Smooth muscle cell (in vitro differentiated cells): ENCODE data around the gene LGALS3BP. TPM values are rescaled to one million over a fixed set of nuclear protein-coding genes. Genes with fewer than 3 reads are reported as not detected.

Experiments
- DNase-seq: peaks from one replicate; lab custom pipeline; 2025; ENCODE audit not compliant: unreplicated experiment; lab: John Stamatoyannopoulos, UW
- H2AFZ ChIP-seq: fragments of 200-600 bp; sonication (generic); 2 replicates; pipeline ENCODE4 v1.6.0; 2016; ENCODE audit warnings: antibody characterized with exemption, low read depth, mild to moderate bottlenecking
- H3F3A ChIP-seq: fragments of 200-600 bp; sonication (generic); 2 replicates; pipeline ENCODE4 v1.6.0; 2017; ENCODE audit warnings: antibody characterized with exemption, low read depth
- H3K27ac ChIP-seq: fragments of 200-600 bp; sonication (generic); 2 replicates; pipeline ENCODE4 v1.5.1; 2016; ENCODE audit warnings: low read depth, mild to moderate bottlenecking
- H3K27me3 ChIP-seq: fragments of 200-600 bp; sonication (generic); 2 replicates; pipeline ENCODE4 v1.6.1; 2016; ENCODE audit warnings: low read depth, mild to moderate bottlenecking
- H3K36me3 ChIP-seq: fragments of 200-600 bp; sonication (generic); 2 replicates; pipeline ENCODE4 v1.5.1; 2016; ENCODE audit warnings: low read depth
- H3K4me1 ChIP-seq: fragments of 200-600 bp; sonication (generic); 2 replicates; pipeline ENCODE4 v1.5.1; 2016; ENCODE audit warnings: low read depth
- H3K4me2 ChIP-seq: fragments of 200-600 bp; sonication (generic); 2 replicates; pipeline ENCODE4 v1.6.0; 2016; ENCODE audit warnings: mild to moderate bottlenecking
- H3K4me3 ChIP-seq: fragments of 200-600 bp; sonication (generic); 2 replicates; pipeline ENCODE4 v1.5.1; 2016; ENCODE audit warnings: mild to moderate bottlenecking
- H3K79me2 ChIP-seq: fragments of 200-600 bp; sonication (generic); 2 replicates; pipeline ENCODE4 v1.6.0; 2016; ENCODE audit warnings: low read depth, mild to moderate bottlenecking
- H3K9ac ChIP-seq: fragments of 200-600 bp; sonication (generic); 2 replicates; pipeline ENCODE4 v1.6.0; 2016; ENCODE audit warnings: low read depth
- H3K9me3 ChIP-seq: fragments of 200-600 bp; sonication (generic); replicated peaks from 2 replicates; pipeline ENCODE4 v1.5.1; 2016; ENCODE audit warnings: low read depth
- H4K20me1 ChIP-seq: fragments of 200-600 bp; sonication (generic); 2 replicates; pipeline ENCODE4 v1.6.0; 2016; ENCODE audit warnings: low read depth
- WGBS: methylation state at CpG from one replicate; pipeline ENCODE4 v1.1.7; 2016; ENCODE audit warnings: low lambda C conversion rate; 5-methylcytosine and 5-hydroxymethylcytosine counted together
- polyA plus RNA-seq: library from polyadenylated mRNA; unstranded; fragments of >200 nt; fragmentation: Nextera tagmentation; extraction: Ambion mirVana; gene quantifications from 2 replicates; pipeline ENCODE4 v1.2.1, GENCODE V29; 2016
- total RNA-seq: library from RNA; depleted of rRNA; stranded (reverse); fragments of >200 nt; gene quantifications from 2 replicates; pipeline ENCODE4 v1.2.3, GENCODE V29; 2014
- TF ChIP-seq, protein P1 (sequence below): fragments of 200-600 bp; sonication (generic); IDR thresholded peaks from 2 replicates; pipeline ENCODE4 v1.5.1; 2017; ENCODE audit warnings: borderline replicate concordance, mild to moderate bottlenecking, antibody characterized with exemption; ENCODE audit not compliant: insufficient read depth, poor library complexity, severe bottlenecking

LGALS3BP gene
- total and polyA plus RNA-seq, 2 experiments from 2014 or later: 66.5 to 151 TPM

- H3K9ac ChIP-seq: no peak overlapping the region
- no peaks in the 10 kb centered on the region for H3K9me3 ChIP-seq
- H3K79me2 ChIP-seq: peaks cover 41% of the 10 kb centered on the region
- peaks cover 88% of the 10 kb centered on the region for H4K20me1 ChIP-seq
- no peaks in the 10 kb centered on the region for H3F3A ChIP-seq
- H3K27me3 ChIP-seq: no peaks in the 10 kb centered on the region
- no peak for DNase-seq
- H3K27ac ChIP-seq: no peak overlapping the region
- no peak overlapping the region for H2AFZ ChIP-seq
- no peaks in the 10 kb centered on the region for H3K36me3 ChIP-seq
- no peak overlapping the region for H3K4me2 ChIP-seq
- H3K4me3 ChIP-seq: no peak overlapping the region
- no CpG with 5 or more reads among the region's 3 CpGs for WGBS
- H3K4me1 ChIP-seq: peaks cover 5% of the 10 kb centered on the region
- TF ChIP-seq, protein P1, sequence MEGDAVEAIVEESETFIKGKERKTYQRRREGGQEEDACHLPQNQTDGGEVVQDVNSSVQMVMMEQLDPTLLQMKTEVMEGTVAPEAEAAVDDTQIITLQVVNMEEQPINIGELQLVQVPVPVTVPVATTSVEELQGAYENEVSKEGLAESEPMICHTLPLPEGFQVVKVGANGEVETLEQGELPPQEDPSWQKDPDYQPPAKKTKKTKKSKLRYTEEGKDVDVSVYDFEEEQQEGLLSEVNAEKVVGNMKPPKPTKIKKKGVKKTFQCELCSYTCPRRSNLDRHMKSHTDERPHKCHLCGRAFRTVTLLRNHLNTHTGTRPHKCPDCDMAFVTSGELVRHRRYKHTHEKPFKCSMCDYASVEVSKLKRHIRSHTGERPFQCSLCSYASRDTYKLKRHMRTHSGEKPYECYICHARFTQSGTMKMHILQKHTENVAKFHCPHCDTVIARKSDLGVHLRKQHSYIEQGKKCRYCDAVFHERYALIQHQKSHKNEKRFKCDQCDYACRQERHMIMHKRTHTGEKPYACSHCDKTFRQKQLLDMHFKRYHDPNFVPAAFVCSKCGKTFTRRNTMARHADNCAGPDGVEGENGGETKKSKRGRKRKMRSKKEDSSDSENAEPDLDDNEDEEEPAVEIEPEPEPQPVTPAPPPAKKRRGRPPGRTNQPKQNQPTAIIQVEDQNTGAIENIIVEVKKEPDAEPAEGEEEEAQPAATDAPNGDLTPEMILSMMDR: no peak
Measured at GRCh38 chr17:79003661-79004411, 24.1 kb upstream of the LGALS3BP start.

- H4K20me1 ChIP-seq: peaks cover 88% of the 10 kb centered on the region
Measured at GRCh38 chr17:79002796-79003593, 23.3 kb upstream of the LGALS3BP start.

DNA sequence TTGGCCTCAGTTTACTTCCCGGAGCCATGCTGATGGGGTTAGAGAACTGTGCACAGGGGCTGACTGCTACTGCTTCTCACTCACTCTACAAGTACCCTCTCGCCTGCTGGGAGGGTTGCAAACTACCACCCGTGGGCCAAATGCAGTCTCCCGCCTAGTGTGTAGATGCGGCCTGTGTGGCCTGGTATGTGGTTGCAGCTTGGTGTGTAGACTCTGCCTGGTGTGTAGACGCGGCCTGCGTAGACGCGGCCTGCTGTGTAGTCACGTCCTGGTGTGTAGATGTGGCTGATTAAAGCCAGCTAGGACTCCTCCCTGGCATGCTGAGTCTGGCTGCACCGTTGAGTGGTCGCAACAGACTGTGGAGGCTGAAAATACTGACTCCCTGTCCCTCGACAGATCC, 22.6 kb upstream of the LGALS3BP start:
- Histone ChIP-seq H3K4me1 (no peaks in the 10 kb centered on the region), H3K4me2 (no peak overlapping the region), H3K4me3 (no peak overlapping the region), H3K27me3 (no peaks in the 10 kb centered on the region), H3K79me2 (peaks cover 26% of the 10 kb centered on the region), H3K27ac (no peak overlapping the region), H4K20me1 (peaks cover 88% of the 10 kb centered on the region), H3K9me3 (no peaks in the 10 kb centered on the region), H3F3A (no peaks in the 10 kb centered on the region), H3K36me3 (no peaks in the 10 kb centered on the region), H2AFZ (no peak overlapping the region), H3K9ac (no peak overlapping the region)
- TF ChIP-seq, protein P1: no peak
- DNase-seq: no peak
- WGBS: 94% methylated on average over 14 of the region's 14 CpGs

More at GRCh38 chr17:79002796-79003593, 23.3 kb upstream of the LGALS3BP start:
- WGBS: 88% methylated on average over 20 of the region's 20 CpGs
- TF ChIP-seq, protein P1: no peak
- no peak overlapping the region for H3K27ac ChIP-seq
- H3K4me3 ChIP-seq: no peak overlapping the region
- no peaks in the 10 kb centered on the region for H3K27me3 ChIP-seq
- no peak overlapping the region for H3K9ac ChIP-seq
- no peak for DNase-seq
- H3K4me2 ChIP-seq: no peak overlapping the region
- H3K9me3 ChIP-seq: no peaks in the 10 kb centered on the region
- H3K4me1 ChIP-seq: no peaks in the 10 kb centered on the region
- peaks cover 33% of the 10 kb centered on the region for H3K79me2 ChIP-seq
- no peaks in the 10 kb centered on the region for H3K36me3 ChIP-seq
- H3F3A ChIP-seq: no peaks in the 10 kb centered on the region
- H2AFZ ChIP-seq: no peak overlapping the region
